CD4-positive, alpha-beta T cell treated with Interleukin-2 at 100 ng/mL for 4 hours (primary cell): ENCODE results near the gene TMEM14C.
A peak's percentile ranks its signal among the peaks of the same experiment; 100 is the strongest.

ENCODE experiments used
- DNase-seq: peaks from one replicate; pipeline ENCODE4 v3.0.0-alpha.2; 2020; ENCODE audit warnings: low spot score

The TMEM14C gene

GRCh38 chr6:10722820-10723566, at the start of gene TMEM14C:
Gene TMEM14C (plus strand): TSS chr6:10723070. CDS start chr6:10724614, 1,544 bp downstream.
- DNase-seq, result peak; percentile 79

- DNase-seq, result no peak
Observed at GRCh38 chr6:10676403-10676802, 46.5 kb upstream of the TMEM14C start.

- no peak for DNase-seq
Observed at GRCh38 chr6:10678456-10678855, 44.4 kb upstream of the TMEM14C start.

GRCh38 chr6:10681795-10682194, 41.1 kb upstream of the TMEM14C start:
- no peak for DNase-seq

- DNase-seq, result no peak
Observed at GRCh38 chr6:10682355-10682988, 40.4 kb upstream of the TMEM14C start.

- no peak for DNase-seq
Observed at GRCh38 chr6:10684618-10685017, 38.3 kb upstream of the TMEM14C start.

GRCh38 chr6:10685092-10685915, 37.6 kb upstream of the TMEM14C start:
- no peak for DNase-seq

- no peak for DNase-seq
Observed at GRCh38 chr6:10686901-10687300, 36.0 kb upstream of the TMEM14C start.

- no peak for DNase-seq
Observed at GRCh38 chr6:10687582-10687981, 35.3 kb upstream of the TMEM14C start.

GRCh38 chr6:10690651-10691445, 32.0 kb upstream of the TMEM14C start:
- no peak for DNase-seq

GRCh38 chr6:10692965-10693538, 29.8 kb upstream of the TMEM14C start:
- DNase-seq, result no peak

- DNase-seq, result peak; percentile 92
Observed at GRCh38 chr6:10694302-10695085, 28.4 kb upstream of the TMEM14C start, which contains the start of the genes C6orf52 and PAK1IP1. Gene C6orf52 (minus strand): TSS chr6:10694616. CDS start chr6:10687550, 7,066 bp downstream. Gene PAK1IP1 (plus strand): TSS chr6:10694972. CDS start chr6:10694986, 14 bp downstream.

GRCh38 chr6:10695086-10695657, 27.7 kb upstream of the TMEM14C start:
- no peak for DNase-seq

- no peak for DNase-seq
Observed at GRCh38 chr6:10696655-10697054, 26.2 kb upstream of the TMEM14C start.

- DNase-seq, result no peak
Observed at GRCh38 chr6:10713962-10714361, 8.9 kb upstream of the TMEM14C start.

GRCh38 chr6:10719296-10719963, 3.4 kb upstream of the TMEM14C start:
- DNase-seq, result peak; percentile 48

- DNase-seq, result no peak
Observed at GRCh38 chr6:10719964-10720264, 3.0 kb upstream of the TMEM14C start.

- peak; percentile 62 for DNase-seq
Observed at GRCh38 chr6:10720265-10720959, 2.5 kb upstream of the TMEM14C start.
